ENCODE results near the gene DTNB.

The DTNB gene

GRCh38 chr2:25379535-25379934 lies 293.8 kb downstream of the DTNB start (continued):
- TF ChIP-seq ZNF280C (tag by site-specific recombination; IDR thresholded peaks at IDR 0.05) (no peak), ZSCAN4 (tag by site-specific recombination; IDR thresholded peaks at IDR 0.05) (no peak), ZNF148 (tag by site-specific recombination; IDR thresholded peaks at IDR 0.05; ENCODE audit: borderline replicate concordance) (no peak), PATZ1 (tag by site-specific recombination; IDR thresholded peaks at IDR 0.05) (no peak), ZNF792 (tag by site-specific recombination; IDR thresholded peaks at IDR 0.05) (no peak), HOXC10 (CRISPR knock-in tag; IDR thresholded peaks at IDR 0.05) (no peak), ZNF600 (tag by site-specific recombination; IDR thresholded peaks at IDR 0.05) (no peak), ZNF596 (tag by site-specific recombination; IDR thresholded peaks at IDR 0.05) (no peak)

- H3K4me1 ChIP-seq (ENCODE audit: control insufficient read depth, insufficient read depth, low read length): peaks cover 5% of the 10 kb centered on the region
- CTCF ChIA-PET: interaction anchor here (1.0 kb wide), 1 partner anchor 285 kb away, joined by 4 read pairs; no protein-coding TSS in a partner anchor
- H3K27ac ChIP-seq (ENCODE audit: extremely low read depth, low read depth, low read length): no peak overlapping the region
- TF ChIP-seq ZNF561 (tag by site-specific recombination; IDR thresholded peaks at IDR 0.05; ENCODE audit: borderline replicate concordance): no peak
- no peak for TF ChIP-seq ZNF37A (tag by site-specific recombination; IDR thresholded peaks at IDR 0.05)
- TF ChIP-seq ZNF335 (tag by site-specific recombination; conservative IDR thresholded peaks at IDR 0.05): no peak
- TF ChIP-seq ZNF121 (tag by site-specific recombination; IDR thresholded peaks at IDR 0.05): no peak
- TF ChIP-seq ZNF266 (tag by site-specific recombination; IDR thresholded peaks at IDR 0.05; ENCODE audit: low read depth): no peak
- no peak for TF ChIP-seq ZNF404 (tag by site-specific recombination; IDR thresholded peaks at IDR 0.05)
- TF ChIP-seq YY2 (tag by site-specific recombination; IDR thresholded peaks at IDR 0.05): no peak
- TF ChIP-seq ZNF626 (tag by site-specific recombination; IDR thresholded peaks at IDR 0.05): no peak
- no peak for TF ChIP-seq ZNF544 (tag by site-specific recombination; IDR thresholded peaks at IDR 0.05)
- no peak for TF ChIP-seq ZNF596 (tag by site-specific recombination; IDR thresholded peaks at IDR 0.05)
- TF ChIP-seq ZNF362 (tag by site-specific recombination; IDR thresholded peaks at IDR 0.05): no peak
- TF ChIP-seq ZSCAN23 (tag by site-specific recombination; IDR thresholded peaks at IDR 0.05): no peak
- TF ChIP-seq SETDB1 (IDR thresholded peaks at IDR 0.05; ENCODE audit: insufficient read length, low read length): no peak
- no peak for TF ChIP-seq WT1 (tag by site-specific recombination; IDR thresholded peaks at IDR 0.05)
- no peak for TF ChIP-seq ZNF510 (tag by site-specific recombination; IDR thresholded peaks at IDR 0.05; ENCODE audit: insufficient replicate concordance)
- no peak for TF ChIP-seq ZNF10 (tag by site-specific recombination; IDR thresholded peaks at IDR 0.05)
- no peak for TF ChIP-seq KLF9 (tag by site-specific recombination; IDR thresholded peaks at IDR 0.05; ENCODE audit: low read depth)
- TF ChIP-seq MYNN (tag by site-specific recombination; IDR thresholded peaks at IDR 0.05; ENCODE audit: borderline replicate concordance): no peak
- no peak for TF ChIP-seq ZNF394 (tag by site-specific recombination; IDR thresholded peaks at IDR 0.05; ENCODE audit: borderline replicate concordance)
- POLR2A ChIA-PET: no interaction called here
- no peaks in the 10 kb centered on the region for H3K9me3 ChIP-seq (ENCODE audit: control insufficient read depth, insufficient read depth, low read depth, low read length)
- no peak overlapping the region for H3K4me3 ChIP-seq (ENCODE audit: low read depth, low read length)
- H3K36me3 ChIP-seq (ENCODE audit: control insufficient read depth in 2 of 2, insufficient read depth in 1 of 2, low read length in 2 of 2): no peaks in the 10 kb centered on the region
Observed at GRCh38 chr2:25378731-25379490, 294.5 kb downstream of the DTNB start.
